HG03135 (cell line): ENCODE results near the gene FCMR.

Source experiments
- ATAC-seq: cut with Tn5 transposase; IDR thresholded peaks from one replicate; pipeline ENCODE4 v1.9.1; 2021; ENCODE audit warnings: mild to moderate bottlenecking, moderate library complexity; ENCODE audit not compliant: unreplicated experiment

FCMR gene

GRCh38 chr1:206903687-206904086, 18.1 kb downstream of the FCMR start:
- no peak for ATAC-seq

GRCh38 chr1:206902702-206903101, 19.0 kb downstream of the FCMR start:
- no peak for ATAC-seq

GRCh38 chr1:206901944-206902343, 19.8 kb downstream of the FCMR start:
- no peak for ATAC-seq

- ATAC-seq = no peak
Observed at GRCh38 chr1:206900149-206900548, 21.6 kb downstream of the FCMR start.

- no peak for ATAC-seq
Observed at GRCh38 chr1:206899717-206900116, 22.0 kb downstream of the FCMR start.

GRCh38 chr1:206898915-206899431, 22.8 kb downstream of the FCMR start:
- ATAC-seq = no peak

GRCh38 chr1:206898089-206898914, 23.4 kb downstream of the FCMR start:
- no peak for ATAC-seq

GRCh38 chr1:206897175-206897574, 24.6 kb downstream of the FCMR start, which contains the start of gene IL24:
Gene IL24, plus strand, starts transcription at chr1:206897443. Its CDS starts 390 bp downstream, at chr1:206897833.
- no peak for ATAC-seq

- ATAC-seq = no peak
Observed at GRCh38 chr1:206896261-206896660, 25.5 kb downstream of the FCMR start.

GRCh38 chr1:206895837-206896242, 25.9 kb downstream of the FCMR start:
- no peak for ATAC-seq

GRCh38 chr1:206895325-206895724, 26.4 kb downstream of the FCMR start:
- no peak for ATAC-seq

- ATAC-seq = no peak
Observed at GRCh38 chr1:206893380-206893779, 28.4 kb downstream of the FCMR start.

- ATAC-seq = no peak
Observed at GRCh38 chr1:206892351-206892984, 29.3 kb downstream of the FCMR start.

- no peak for ATAC-seq
Observed at GRCh38 chr1:206891412-206891811, 30.3 kb downstream of the FCMR start.

- no peak for ATAC-seq
Observed at GRCh38 chr1:206890125-206891060, 31.3 kb downstream of the FCMR start.

GRCh38 chr1:206887701-206888100, 34.0 kb downstream of the FCMR start:
- no peak for ATAC-seq

GRCh38 chr1:206886831-206887230, 34.9 kb downstream of the FCMR start:
- no peak for ATAC-seq

- no peak for ATAC-seq
Observed at GRCh38 chr1:206885341-206886060, 36.2 kb downstream of the FCMR start.

GRCh38 chr1:206883876-206884275, 37.9 kb downstream of the FCMR start:
- ATAC-seq = no peak

GRCh38 chr1:206883160-206883559, 38.6 kb downstream of the FCMR start:
- no peak for ATAC-seq
